Stomach (tissue), 4 donors: ENCODE results near the gene SCAF8.

ENCODE experiments used
- EP300 ChIP-seq: sonication (generic); formaldehyde crosslinking; IDR thresholded peaks from one replicate; pipeline ENCODE4 v1.6.1; 2017; ENCODE audit warnings: antibody characterized with exemption
- POLR2A ChIP-seq, 4 donors: fragments of 450-650 bp; IDR thresholded peaks; one replicate each; pipeline ENCODE4 v1.6.1; 2016; ENCODE audit warnings: antibody characterized with exemption in 4 of 4, control low read depth in 2 of 4, mild to moderate bottlenecking in 1 of 4, moderate library complexity in 1 of 4
- POLR2AphosphoS5 ChIP-seq, 3 donors: sonication (generic); formaldehyde crosslinking; IDR thresholded peaks; one replicate each; pipeline ENCODE4 v1.6.1; 2016; ENCODE audit warnings: antibody characterized with exemption in 3 of 3
- TF ChIP-seq, protein P1 (sequence below), 7 experiments: fragments of 450-650 bp in 4 of 7; fragments of 200-600 bp in 3 of 7; sonication (generic) in 3 of 7; IDR thresholded peaks; one replicate each; pipeline ENCODE4 v1.5.1; 2016 to 2019; ENCODE audit warnings: antibody characterized with exemption in 7 of 7, control low read depth in 2 of 7, mild to moderate bottlenecking in 1 of 7

DNA sequence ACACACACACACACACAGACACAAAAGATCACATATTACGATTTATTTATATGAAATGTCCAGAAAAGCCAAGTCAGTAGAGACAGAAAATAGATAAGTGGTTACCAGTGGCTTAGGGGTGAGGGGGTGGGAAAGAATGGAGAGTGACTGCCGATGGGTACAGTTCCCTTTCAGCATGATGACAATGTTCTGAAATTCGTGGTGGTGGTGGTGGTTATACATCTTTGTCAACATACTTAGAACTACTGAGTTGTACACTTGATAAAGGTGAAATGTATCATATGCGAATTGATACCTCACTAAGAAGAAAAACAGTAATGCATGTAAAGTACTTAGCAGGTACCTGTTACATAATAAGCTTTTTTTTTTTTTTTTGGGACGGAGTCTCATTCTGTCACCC lies 124.3 kb downstream of the SCAF8 start:
- TF ChIP-seq, protein P1, sequence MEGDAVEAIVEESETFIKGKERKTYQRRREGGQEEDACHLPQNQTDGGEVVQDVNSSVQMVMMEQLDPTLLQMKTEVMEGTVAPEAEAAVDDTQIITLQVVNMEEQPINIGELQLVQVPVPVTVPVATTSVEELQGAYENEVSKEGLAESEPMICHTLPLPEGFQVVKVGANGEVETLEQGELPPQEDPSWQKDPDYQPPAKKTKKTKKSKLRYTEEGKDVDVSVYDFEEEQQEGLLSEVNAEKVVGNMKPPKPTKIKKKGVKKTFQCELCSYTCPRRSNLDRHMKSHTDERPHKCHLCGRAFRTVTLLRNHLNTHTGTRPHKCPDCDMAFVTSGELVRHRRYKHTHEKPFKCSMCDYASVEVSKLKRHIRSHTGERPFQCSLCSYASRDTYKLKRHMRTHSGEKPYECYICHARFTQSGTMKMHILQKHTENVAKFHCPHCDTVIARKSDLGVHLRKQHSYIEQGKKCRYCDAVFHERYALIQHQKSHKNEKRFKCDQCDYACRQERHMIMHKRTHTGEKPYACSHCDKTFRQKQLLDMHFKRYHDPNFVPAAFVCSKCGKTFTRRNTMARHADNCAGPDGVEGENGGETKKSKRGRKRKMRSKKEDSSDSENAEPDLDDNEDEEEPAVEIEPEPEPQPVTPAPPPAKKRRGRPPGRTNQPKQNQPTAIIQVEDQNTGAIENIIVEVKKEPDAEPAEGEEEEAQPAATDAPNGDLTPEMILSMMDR (IDR thresholded peaks at IDR 0.05) = no peak
- TF ChIP-seq POLR2A (IDR thresholded peaks at IDR 0.05) (no peak), EP300 (no peak), POLR2AphosphoS5 (IDR thresholded peaks at IDR 0.05) (no peak)
